Neuronal stem cell (in vitro differentiated cells): ENCODE measurements around the gene OPN1MW2. TPM values are rescaled to one million over a fixed set of nuclear protein-coding genes. Genes with fewer than 3 reads are reported as not detected.
"Not testable (repeated sequence)": the region's sequence is repeated elsewhere in the genome, so short reads cannot be mapped to it uniquely, and the experiment has no call there.

Experiments used
- DNase-seq: peaks from one replicate; pipeline ENCODE4 v3.0.0-alpha.2; 2013; ENCODE audit warnings: low spot score
- H2AFZ ChIP-seq: one replicate; pipeline ENCODE4 v1.6.1; 2013; ENCODE audit warnings: mild to moderate bottlenecking, low read length, inconsistent platforms
- H2AK5ac ChIP-seq: 2 replicates; pipeline ENCODE4 v1.6.1; 2013; ENCODE audit warnings: low read depth, mild to moderate bottlenecking, inconsistent platforms, low read length, moderate library complexity, mixed read lengths
- H2BK120ac ChIP-seq: 2 replicates; pipeline ENCODE4 v1.6.1; 2013; ENCODE audit warnings: low read depth, mild to moderate bottlenecking, inconsistent platforms, low read length, moderate library complexity, mixed read lengths
- H2BK12ac ChIP-seq: one replicate; pipeline ENCODE4 v1.6.1; 2013; ENCODE audit warnings: low read length, inconsistent platforms
- H2BK15ac ChIP-seq: 2 replicates; pipeline ENCODE4 v1.6.1; 2013; ENCODE audit warnings: mild to moderate bottlenecking, low read length, inconsistent platforms, mixed read lengths
- H2BK5ac ChIP-seq: one replicate; pipeline ENCODE4 v1.6.1; 2013; ENCODE audit warnings: inconsistent platforms, mild to moderate bottlenecking, low read length, moderate library complexity
- H3K14ac ChIP-seq: one replicate; pipeline ENCODE4 v1.6.1; 2013; ENCODE audit warnings: low read length, inconsistent platforms
- H3K18ac ChIP-seq: 2 replicates; pipeline ENCODE4 v1.6.1; 2013; ENCODE audit warnings: low read length, inconsistent platforms
- H3K23ac ChIP-seq: 2 replicates; pipeline ENCODE4 v1.6.1; 2013; ENCODE audit warnings: low read depth, mild to moderate bottlenecking, mixed read lengths, low read length, inconsistent platforms; ENCODE audit not compliant: poor library complexity
- H3K27ac ChIP-seq: replicated peaks from 3 replicates; pipeline ENCODE4 v1.5.1; 2013; ENCODE audit warnings: low read length, inconsistent platforms
- H3K27me3 ChIP-seq, 3 experiments: 2 replicates each; pipeline ENCODE4 v1.6.1; 2013; ENCODE audit warnings: low read length in 3 of 3, mild to moderate bottlenecking in 2 of 3, inconsistent platforms in 1 of 3, low read depth in 1 of 3, mixed read lengths in 1 of 3, moderate library complexity in 1 of 3; ENCODE audit not compliant: control insufficient read depth in 3 of 3, insufficient read depth in 3 of 3
- H3K36me3 ChIP-seq, 2 donors: replicated peaks in 1 of 2; 2 replicates each; pipeline ENCODE4 v1.6.1; 2013; ENCODE audit warnings: low read length in 2 of 2; ENCODE audit not compliant: control insufficient read depth in 2 of 2, insufficient read depth in 2 of 2
- H3K4ac ChIP-seq: 2 replicates; pipeline ENCODE4 v1.6.1; 2013; ENCODE audit warnings: inconsistent platforms, mild to moderate bottlenecking, low read length, moderate library complexity
- H3K4me1 ChIP-seq, 2 donors: 1 replicate in 1 of 2; 2 replicates in 1 of 2; pipeline ENCODE4 v1.6.1; 2013; ENCODE audit warnings: low read length in 2 of 2, low read depth in 1 of 2; ENCODE audit not compliant: control insufficient read depth in 2 of 2, insufficient read depth in 1 of 2
- H3K4me2 ChIP-seq: one replicate; pipeline ENCODE4 v1.6.1; 2013; ENCODE audit warnings: mild to moderate bottlenecking, low read length, inconsistent platforms; ENCODE audit not compliant: insufficient read depth, poor library complexity, severe bottlenecking
- H3K4me3 ChIP-seq, 2 donors: 2 replicates each; pipeline ENCODE4 v1.5.1; 2013; ENCODE audit warnings: low read length in 2 of 2, mild to moderate bottlenecking in 2 of 2, inconsistent platforms in 1 of 2, moderate library complexity in 1 of 2
- H3K79me1 ChIP-seq: one replicate; pipeline ENCODE4 v1.6.1; 2013; ENCODE audit warnings: low read depth, mild to moderate bottlenecking, inconsistent platforms, low read length, moderate library complexity
- H3K9ac ChIP-seq: one replicate; pipeline ENCODE4 v1.6.1; 2013; ENCODE audit warnings: mild to moderate bottlenecking, low read depth, low read length, inconsistent platforms; ENCODE audit not compliant: poor library complexity
- H3K9me3 ChIP-seq, 2 donors: replicated peaks in 1 of 2; 2 replicates each; pipeline versions ENCODE3 to v1.6.1; 2013; ENCODE audit warnings: low read length in 2 of 2, mild to moderate bottlenecking in 2 of 2, inconsistent platforms in 1 of 2, low read depth in 1 of 2, mixed read lengths in 1 of 2, moderate library complexity in 1 of 2; ENCODE audit not compliant: control insufficient read depth in 2 of 2, insufficient read depth in 1 of 2
- H4K8ac ChIP-seq: one replicate; pipeline ENCODE4 v1.6.1; 2013; ENCODE audit warnings: low read depth, mild to moderate bottlenecking, inconsistent platforms, low read length, moderate library complexity
- H4K91ac ChIP-seq: one replicate; pipeline ENCODE4 v1.6.1; 2013; ENCODE audit warnings: low read length, low read depth, mild to moderate bottlenecking, inconsistent platforms; ENCODE audit not compliant: poor library complexity
- WGBS, 2 donors: extraction: QIAGEN DNeasy Blood & Tissue Kit; methylation state at CpG; one replicate each; pipeline ENCODE4 v1.1.7; 2013; ENCODE audit warnings: missing lambda C conversion rate in 2 of 2, mixed read lengths in 1 of 2; ENCODE audit not compliant: insufficient read length in 2 of 2, insufficient replicate concordance in 1 of 2; ENCODE audit errors: extremely low coverage in 2 of 2; 5-methylcytosine and 5-hydroxymethylcytosine counted together
- polyA plus RNA-seq, 2 experiments: library from polyadenylated mRNA; stranded (reverse); fragments of 200-250 nt; gene quantifications; one replicate each; pipeline ENCODE4 v1.2.3, GENCODE V29; 2013

Gene OPN1MW2
- not detected for polyA plus RNA-seq (2013, experiment 1 of 2)
- polyA plus RNA-seq (2013, experiment 2 of 2): not detected

DNA sequence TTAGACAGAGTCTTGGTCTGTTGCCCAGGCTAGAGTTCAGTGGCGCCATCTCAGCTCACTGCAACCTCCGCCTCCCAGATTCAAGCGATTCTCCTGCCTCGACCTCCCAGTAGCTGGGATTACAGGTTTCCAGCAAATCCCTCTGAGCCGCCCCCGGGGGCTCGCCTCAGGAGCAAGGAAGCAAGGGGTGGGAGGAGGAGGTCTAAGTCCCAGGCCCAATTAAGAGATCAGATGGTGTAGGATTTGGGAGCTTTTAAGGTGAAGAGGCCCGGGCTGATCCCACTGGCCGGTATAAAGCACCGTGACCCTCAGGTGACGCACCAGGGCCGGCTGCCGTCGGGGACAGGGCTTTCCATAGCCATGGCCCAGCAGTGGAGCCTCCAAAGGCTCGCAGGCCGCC is at the start of gene OPN1MW2:
Gene OPN1MW2, plus strand, starts transcription at position 301 of the 400 bp plus-strand sequence. Its CDS starts 60 bp downstream, at position 361.
- H2BK15ac ChIP-seq, H3K14ac ChIP-seq, H3K36me3 ChIP-seq, H3K18ac ChIP-seq, H3K9ac ChIP-seq, H3K9me3 ChIP-seq, DNase-seq, H3K27ac ChIP-seq, H4K8ac ChIP-seq, H3K27me3 ChIP-seq, H3K23ac ChIP-seq, H3K4me3 ChIP-seq, H3K4me2 ChIP-seq, H2BK12ac ChIP-seq, H3K4ac ChIP-seq, H2AFZ ChIP-seq, H4K91ac ChIP-seq, H3K79me1 ChIP-seq, H2AK5ac ChIP-seq, H2BK5ac ChIP-seq, H2BK120ac ChIP-seq, H3K4me1 ChIP-seq: not testable (repeated sequence)
- no CpG with 5 or more reads among the region's 16 CpGs for WGBS, 2 donors

GRCh38 chrX:154172535-154172943 is 47.0 kb upstream of the OPN1MW2 start:
- not testable (repeated sequence) for H3K27ac ChIP-seq, H3K4ac ChIP-seq, DNase-seq, H3K4me3 ChIP-seq, H2AFZ ChIP-seq, H3K79me1 ChIP-seq, H2BK12ac ChIP-seq, H3K9me3 ChIP-seq, H3K23ac ChIP-seq, H3K18ac ChIP-seq, H4K8ac ChIP-seq, H2BK15ac ChIP-seq, H2AK5ac ChIP-seq, H3K9ac ChIP-seq, H2BK120ac ChIP-seq, H3K36me3 ChIP-seq, H3K4me1 ChIP-seq, H3K4me2 ChIP-seq, H3K14ac ChIP-seq, H3K27me3 ChIP-seq, H4K91ac ChIP-seq, H2BK5ac ChIP-seq
- no CpG with 5 or more reads among the region's 11 CpGs for WGBS, 2 donors

- H3K4me3 ChIP-seq, H3K14ac ChIP-seq, H3K36me3 ChIP-seq, H3K23ac ChIP-seq, H3K9ac ChIP-seq, H3K18ac ChIP-seq, H3K79me1 ChIP-seq, DNase-seq, H3K27ac ChIP-seq, H2BK120ac ChIP-seq, H2AFZ ChIP-seq, H3K4ac ChIP-seq, H2BK15ac ChIP-seq, H4K91ac ChIP-seq, H2BK5ac ChIP-seq, H2BK12ac ChIP-seq, H3K27me3 ChIP-seq, H3K4me1 ChIP-seq, H4K8ac ChIP-seq, H3K4me2 ChIP-seq, H3K9me3 ChIP-seq, H2AK5ac ChIP-seq: not testable (repeated sequence)
- no CpG with 5 or more reads among the region's 10 CpGs for WGBS, 2 donors
Observed at GRCh38 chrX:154174356-154174755, 45.2 kb upstream of the OPN1MW2 start.

DNA sequence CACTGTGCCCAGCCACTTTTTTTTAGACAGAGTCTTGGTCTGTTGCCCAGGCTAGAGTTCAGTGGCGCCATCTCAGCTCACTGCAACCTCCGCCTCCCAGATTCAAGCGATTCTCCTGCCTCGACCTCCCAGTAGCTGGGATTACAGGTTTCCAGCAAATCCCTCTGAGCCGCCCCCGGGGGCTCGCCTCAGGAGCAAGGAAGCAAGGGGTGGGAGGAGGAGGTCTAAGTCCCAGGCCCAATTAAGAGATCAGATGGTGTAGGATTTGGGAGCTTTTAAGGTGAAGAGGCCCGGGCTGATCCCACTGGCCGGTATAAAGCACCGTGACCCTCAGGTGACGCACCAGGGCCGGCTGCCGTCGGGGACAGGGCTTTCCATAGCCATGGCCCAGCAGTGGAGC is 37.3 kb upstream of the OPN1MW2 start, which contains the start of gene OPN1MW:
Gene OPN1MW, plus strand, starts transcription at position 301 of the 400 bp plus-strand sequence. Its CDS starts 82 bp downstream, at position 383.
- not testable (repeated sequence) for H3K27me3 ChIP-seq, H3K14ac ChIP-seq, H4K8ac ChIP-seq, H3K4ac ChIP-seq, H3K23ac ChIP-seq, H3K9ac ChIP-seq, H3K36me3 ChIP-seq, DNase-seq, H3K4me3 ChIP-seq, H2BK5ac ChIP-seq, H3K4me1 ChIP-seq, H2AK5ac ChIP-seq, H3K18ac ChIP-seq, H4K91ac ChIP-seq, H2BK12ac ChIP-seq, H3K9me3 ChIP-seq, H3K79me1 ChIP-seq, H2BK120ac ChIP-seq, H3K27ac ChIP-seq, H2BK15ac ChIP-seq, H2AFZ ChIP-seq, H3K4me2 ChIP-seq
- no CpG with 5 or more reads among the region's 14 CpGs for WGBS, 2 donors
